Vagina (tissue), 2 donors: Measurements from ENCODE around the gene USP12.

Experiments used
- POLR2AphosphoS5 ChIP-seq, 2 donors: sonication (generic); formaldehyde crosslinking; IDR thresholded peaks; one replicate each; pipeline ENCODE4 v1.9.0; 2017; ENCODE audit warnings: antibody characterized with exemption in 2 of 2, mild to moderate bottlenecking in 2 of 2, low read depth in 1 of 2; ENCODE audit not compliant: insufficient read depth in 1 of 2
- TF ChIP-seq, protein P1 (sequence below), 3 experiments: fragments of 450-650 bp in 2 of 3; fragments of 200-600 bp in 1 of 3; sonication (generic) in 1 of 3; IDR thresholded peaks; one replicate each; pipeline ENCODE4 v1.5.1; 2017 to 2019; ENCODE audit warnings: antibody characterized with exemption in 3 of 3, mild to moderate bottlenecking in 2 of 3, moderate library complexity in 2 of 3

DNA sequence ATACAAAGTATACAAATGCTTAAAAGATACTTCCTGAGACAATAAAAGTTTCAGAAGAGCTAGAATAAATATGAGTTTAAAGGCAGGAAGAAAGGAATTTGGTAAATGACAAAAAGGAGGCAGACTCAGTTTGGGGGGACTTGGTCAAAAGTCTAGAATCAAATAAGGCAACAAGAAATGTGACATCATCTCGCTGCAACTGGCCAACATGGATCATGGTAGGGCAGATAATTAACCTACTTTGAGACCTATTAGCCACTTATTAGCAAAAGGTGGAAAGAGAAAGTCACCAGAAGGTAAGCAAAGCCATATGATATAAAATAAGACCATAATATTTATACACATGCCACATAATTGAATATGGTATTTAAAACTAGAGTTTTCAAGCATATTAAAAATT, 5.3 kb downstream of the USP12 start:
- TF ChIP-seq, protein P1, sequence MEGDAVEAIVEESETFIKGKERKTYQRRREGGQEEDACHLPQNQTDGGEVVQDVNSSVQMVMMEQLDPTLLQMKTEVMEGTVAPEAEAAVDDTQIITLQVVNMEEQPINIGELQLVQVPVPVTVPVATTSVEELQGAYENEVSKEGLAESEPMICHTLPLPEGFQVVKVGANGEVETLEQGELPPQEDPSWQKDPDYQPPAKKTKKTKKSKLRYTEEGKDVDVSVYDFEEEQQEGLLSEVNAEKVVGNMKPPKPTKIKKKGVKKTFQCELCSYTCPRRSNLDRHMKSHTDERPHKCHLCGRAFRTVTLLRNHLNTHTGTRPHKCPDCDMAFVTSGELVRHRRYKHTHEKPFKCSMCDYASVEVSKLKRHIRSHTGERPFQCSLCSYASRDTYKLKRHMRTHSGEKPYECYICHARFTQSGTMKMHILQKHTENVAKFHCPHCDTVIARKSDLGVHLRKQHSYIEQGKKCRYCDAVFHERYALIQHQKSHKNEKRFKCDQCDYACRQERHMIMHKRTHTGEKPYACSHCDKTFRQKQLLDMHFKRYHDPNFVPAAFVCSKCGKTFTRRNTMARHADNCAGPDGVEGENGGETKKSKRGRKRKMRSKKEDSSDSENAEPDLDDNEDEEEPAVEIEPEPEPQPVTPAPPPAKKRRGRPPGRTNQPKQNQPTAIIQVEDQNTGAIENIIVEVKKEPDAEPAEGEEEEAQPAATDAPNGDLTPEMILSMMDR (IDR thresholded peaks at IDR 0.05): no peak
- TF ChIP-seq POLR2AphosphoS5 (IDR thresholded peaks at IDR 0.05; ENCODE audit: insufficient read depth in 1 of 2, low read depth in 1 of 2): no peak
